ENCODE data around the gene PEF1.

DNA sequence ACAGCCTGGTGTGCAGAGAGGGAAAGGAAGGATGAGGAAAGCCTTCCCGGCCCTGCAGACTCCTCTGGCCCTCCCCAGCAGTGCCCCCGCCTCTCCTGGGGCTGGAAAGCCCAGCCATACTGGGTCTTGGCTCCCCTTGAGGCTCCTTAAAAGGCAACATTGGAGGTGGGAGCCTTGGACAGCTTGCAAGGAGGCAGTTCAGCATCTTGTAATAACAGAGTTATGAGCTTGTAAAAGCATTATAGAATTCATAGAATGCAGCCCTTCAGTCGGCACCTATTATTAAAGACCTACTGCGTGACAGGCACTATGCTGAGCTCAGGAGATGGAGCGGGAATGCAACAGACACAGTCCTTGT lies 64.2 kb downstream of the PEF1 start:
- TF ChIP-seq, protein P1, sequence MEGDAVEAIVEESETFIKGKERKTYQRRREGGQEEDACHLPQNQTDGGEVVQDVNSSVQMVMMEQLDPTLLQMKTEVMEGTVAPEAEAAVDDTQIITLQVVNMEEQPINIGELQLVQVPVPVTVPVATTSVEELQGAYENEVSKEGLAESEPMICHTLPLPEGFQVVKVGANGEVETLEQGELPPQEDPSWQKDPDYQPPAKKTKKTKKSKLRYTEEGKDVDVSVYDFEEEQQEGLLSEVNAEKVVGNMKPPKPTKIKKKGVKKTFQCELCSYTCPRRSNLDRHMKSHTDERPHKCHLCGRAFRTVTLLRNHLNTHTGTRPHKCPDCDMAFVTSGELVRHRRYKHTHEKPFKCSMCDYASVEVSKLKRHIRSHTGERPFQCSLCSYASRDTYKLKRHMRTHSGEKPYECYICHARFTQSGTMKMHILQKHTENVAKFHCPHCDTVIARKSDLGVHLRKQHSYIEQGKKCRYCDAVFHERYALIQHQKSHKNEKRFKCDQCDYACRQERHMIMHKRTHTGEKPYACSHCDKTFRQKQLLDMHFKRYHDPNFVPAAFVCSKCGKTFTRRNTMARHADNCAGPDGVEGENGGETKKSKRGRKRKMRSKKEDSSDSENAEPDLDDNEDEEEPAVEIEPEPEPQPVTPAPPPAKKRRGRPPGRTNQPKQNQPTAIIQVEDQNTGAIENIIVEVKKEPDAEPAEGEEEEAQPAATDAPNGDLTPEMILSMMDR (IDR thresholded peaks at IDR 0.05), result no peak
- TF ChIP-seq POLR2A (IDR thresholded peaks at IDR 0.05), result no peak
